C4-2B (cell line): ENCODE measurements around the gene DUSP5.

Experiments used
- CTCF ChIP-seq: fragments of 450-650 bp; conservative IDR thresholded peaks from 2 replicates; pipeline ENCODE4 v1.5.1; 2017; ENCODE audit warnings: mild to moderate bottlenecking
- ZFX ChIP-seq: fragments of 450-650 bp; IDR thresholded peaks from 2 replicates; pipeline ENCODE4 v1.6.1; 2017

DNA sequence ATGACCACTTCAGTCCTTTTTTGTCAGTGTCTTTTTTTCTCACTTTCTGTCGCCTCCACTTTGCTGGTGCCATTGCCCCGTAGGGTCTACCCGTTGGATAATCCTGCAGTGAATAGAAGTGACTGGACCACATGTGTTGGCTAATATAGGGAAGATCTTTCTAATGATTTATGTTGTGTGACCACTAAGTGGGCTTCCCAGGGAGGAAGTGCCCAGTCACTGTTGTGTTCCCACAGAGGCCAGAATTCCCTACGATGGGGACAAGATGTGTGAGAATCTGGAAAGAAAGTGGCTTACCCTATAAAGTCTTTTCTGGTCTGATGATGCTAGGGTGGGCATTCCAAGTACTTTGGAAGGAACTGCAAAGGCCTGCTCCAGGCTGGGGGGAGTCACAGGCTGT lies 41.4 kb downstream of the DUSP5 start:
- no peak for TF ChIP-seq CTCF
- TF ChIP-seq ZFX: no peak
